Hepatocyte (in vitro differentiated cells): Measurements from ENCODE around the gene PKD1L1. TPM values are rescaled to one million over a fixed set of nuclear protein-coding genes. Genes with fewer than 3 reads are reported as not detected.

Experiments used
- DNase-seq: peaks from one replicate; pipeline ENCODE4 v3.0.0-alpha.2; 2016; ENCODE audit warnings: low spot score
- H2AFZ ChIP-seq: fragments of 200-600 bp; sonication (generic); 2 replicates; pipeline ENCODE4 v1.6.0; 2016; ENCODE audit warnings: antibody characterized with exemption, mild to moderate bottlenecking
- H3K27ac ChIP-seq: fragments of 200-600 bp; sonication (generic); 2 replicates; pipeline ENCODE4 v1.5.1; 2016; ENCODE audit warnings: mild to moderate bottlenecking
- H3K27me3 ChIP-seq: fragments of 200-600 bp; sonication (generic); 2 replicates; pipeline ENCODE4 v1.6.1; 2016
- H3K36me3 ChIP-seq: fragments of 200-600 bp; sonication (generic); replicated peaks from 2 replicates; pipeline ENCODE4 v1.5.1; 2016; ENCODE audit warnings: low read depth; ENCODE audit not compliant: insufficient read depth
- H3K4me1 ChIP-seq: fragments of 200-600 bp; sonication (generic); 2 replicates; pipeline ENCODE4 v1.5.1; 2016; ENCODE audit warnings: mild to moderate bottlenecking, moderate library complexity; ENCODE audit not compliant: insufficient read depth
- H3K4me2 ChIP-seq: fragments of 200-600 bp; sonication (generic); 2 replicates; pipeline ENCODE4 v1.6.0; 2016
- H3K4me3 ChIP-seq: fragments of 200-600 bp; sonication (generic); 2 replicates; pipeline ENCODE4 v1.5.1; 2016; ENCODE audit warnings: mild to moderate bottlenecking
- H3K79me2 ChIP-seq: fragments of 200-600 bp; sonication (generic); 2 replicates; pipeline ENCODE4 v1.6.0; 2017; ENCODE audit warnings: mild to moderate bottlenecking
- H3K9me2 ChIP-seq: fragments of 200-600 bp; sonication (generic); replicated peaks from 2 replicates; pipeline ENCODE4 v1.6.0; 2017; ENCODE audit warnings: mild to moderate bottlenecking; ENCODE audit not compliant: insufficient read depth
- H3K9me3 ChIP-seq: fragments of 200-600 bp; sonication (generic); 2 replicates; pipeline ENCODE4 v1.5.1; 2016; ENCODE audit warnings: low read depth, mild to moderate bottlenecking
- H4K20me1 ChIP-seq: fragments of 200-600 bp; sonication (generic); 2 replicates; pipeline ENCODE4 v1.6.0; 2016; ENCODE audit warnings: mild to moderate bottlenecking; ENCODE audit not compliant: insufficient read depth, poor library complexity, severe bottlenecking
- EZH2 ChIP-seq: fragments of 200-600 bp; sonication (generic); IDR thresholded peaks from 2 replicates; pipeline ENCODE4 v1.6.1; 2016; ENCODE audit warnings: antibody characterized with exemption, mild to moderate bottlenecking, borderline replicate concordance
- EZH2phosphoT487 ChIP-seq: fragments of 200-600 bp; sonication (generic); IDR thresholded peaks from one replicate; pipeline ENCODE4 v1.6.1; 2018; ENCODE audit warnings: antibody characterized with exemption, mild to moderate bottlenecking, low read depth, moderate library complexity; ENCODE audit not compliant: unreplicated experiment, severe bottlenecking
- WGBS: methylation state at CpG from one replicate; pipeline ENCODE4 v1.1.6; 2016; ENCODE audit warnings: low lambda C conversion rate; ENCODE audit errors: missing lambda C conversion rate; 5-methylcytosine and 5-hydroxymethylcytosine counted together
- polyA plus RNA-seq: library from polyadenylated mRNA; unstranded; fragments of >200 nt; fragmentation: Nextera tagmentation; extraction: Ambion mirVana; gene quantifications from 2 replicates; pipeline ENCODE4 v1.2.1, GENCODE V29; 2016
- total RNA-seq: library from RNA; depleted of rRNA; stranded (reverse); fragments of >200 nt; gene quantifications from 2 replicates; pipeline ENCODE4 v1.2.3, GENCODE V29; 2014
- TF ChIP-seq, protein P1 (sequence below): fragments of 200-600 bp; sonication (generic); IDR thresholded peaks from 2 replicates; pipeline ENCODE4 v1.5.1; 2016; ENCODE audit warnings: antibody characterized with exemption, mild to moderate bottlenecking; ENCODE audit not compliant: poor library complexity

Gene PKD1L1
- total and polyA plus RNA-seq, 2 experiments from 2014 or later, result 0.07 TPM

DNA sequence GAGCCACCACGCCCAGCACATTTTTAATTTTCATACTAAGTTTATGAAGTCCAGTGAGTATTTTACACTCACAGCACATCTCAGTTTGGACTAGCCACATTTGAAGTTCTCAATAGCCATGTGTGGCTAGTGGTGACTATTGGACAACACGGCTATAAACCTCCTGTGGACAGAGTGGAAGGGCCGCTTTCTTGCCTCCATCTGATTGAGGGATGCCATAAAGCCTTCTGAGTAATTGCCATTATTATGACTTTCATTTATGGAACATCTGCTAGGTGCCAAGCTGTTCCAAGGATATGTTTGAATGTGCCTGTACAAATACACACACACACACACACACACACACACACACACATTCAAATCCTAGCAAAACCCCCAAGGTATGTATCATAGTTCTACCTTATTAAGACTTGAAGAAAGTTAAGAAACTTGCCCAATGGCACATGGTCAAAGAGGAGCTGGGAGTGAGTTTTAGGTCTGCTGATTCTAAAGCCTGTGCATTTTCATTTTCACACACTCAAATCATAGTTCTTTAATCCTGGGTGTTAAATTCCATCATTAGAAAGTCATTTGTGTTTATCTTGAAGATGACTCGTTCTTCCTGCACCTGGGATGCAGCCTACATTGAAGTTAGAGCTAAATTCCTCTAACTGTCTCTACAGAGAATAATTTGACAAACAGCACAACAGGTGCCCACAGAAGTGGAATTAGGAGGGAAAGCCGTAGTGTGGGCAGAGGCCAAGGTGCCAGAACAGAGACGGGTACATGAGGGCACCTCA lies 143.3 kb downstream of the PKD1L1 start:
- Histone ChIP-seq H2AFZ (no peak overlapping the region), H3K9me2 (no peaks in the 10 kb centered on the region), H3K4me1 (peaks cover 29% of the 10 kb centered on the region), H3K27ac (peak overlapping the region; percentile 25), H3K27me3 (no peaks in the 10 kb centered on the region), H4K20me1 (no peaks in the 10 kb centered on the region), H3K4me3 (no peak overlapping the region), H3K36me3 (no peaks in the 10 kb centered on the region), H3K4me2 (no peak overlapping the region), H3K9me3 (no peaks in the 10 kb centered on the region), H3K79me2 (no peaks in the 10 kb centered on the region)
- TF ChIP-seq EZH2 (no peak), EZH2phosphoT487 (no peak)
- TF ChIP-seq, protein P1, sequence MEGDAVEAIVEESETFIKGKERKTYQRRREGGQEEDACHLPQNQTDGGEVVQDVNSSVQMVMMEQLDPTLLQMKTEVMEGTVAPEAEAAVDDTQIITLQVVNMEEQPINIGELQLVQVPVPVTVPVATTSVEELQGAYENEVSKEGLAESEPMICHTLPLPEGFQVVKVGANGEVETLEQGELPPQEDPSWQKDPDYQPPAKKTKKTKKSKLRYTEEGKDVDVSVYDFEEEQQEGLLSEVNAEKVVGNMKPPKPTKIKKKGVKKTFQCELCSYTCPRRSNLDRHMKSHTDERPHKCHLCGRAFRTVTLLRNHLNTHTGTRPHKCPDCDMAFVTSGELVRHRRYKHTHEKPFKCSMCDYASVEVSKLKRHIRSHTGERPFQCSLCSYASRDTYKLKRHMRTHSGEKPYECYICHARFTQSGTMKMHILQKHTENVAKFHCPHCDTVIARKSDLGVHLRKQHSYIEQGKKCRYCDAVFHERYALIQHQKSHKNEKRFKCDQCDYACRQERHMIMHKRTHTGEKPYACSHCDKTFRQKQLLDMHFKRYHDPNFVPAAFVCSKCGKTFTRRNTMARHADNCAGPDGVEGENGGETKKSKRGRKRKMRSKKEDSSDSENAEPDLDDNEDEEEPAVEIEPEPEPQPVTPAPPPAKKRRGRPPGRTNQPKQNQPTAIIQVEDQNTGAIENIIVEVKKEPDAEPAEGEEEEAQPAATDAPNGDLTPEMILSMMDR, result no peak
- no peak for DNase-seq
- 92% methylated on average over 6 of the region's 6 CpGs for WGBS

DNA sequence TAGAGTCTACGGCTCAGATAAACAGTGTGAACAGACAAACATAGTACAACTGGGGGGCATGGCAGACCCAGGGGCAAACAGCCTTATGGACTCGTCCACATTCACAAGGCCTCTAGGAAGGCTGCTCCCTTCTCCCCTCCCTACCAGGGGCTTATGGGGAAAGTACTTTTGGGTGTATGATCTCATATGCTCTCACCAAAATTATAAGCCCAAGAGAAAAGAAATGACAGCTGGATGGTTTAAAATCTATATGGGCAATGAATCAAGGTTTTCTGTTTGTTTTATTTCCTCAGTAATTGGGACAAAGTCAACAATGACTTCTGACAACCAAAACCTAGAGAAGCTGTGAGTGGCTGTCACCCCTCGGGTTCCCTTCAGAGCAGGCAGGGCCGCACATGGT lies 144.4 kb downstream of the PKD1L1 start:
- Histone ChIP-seq H3K4me3 (no peak overlapping the region), H3K27ac (peak overlapping the region; percentile 7), H3K9me2 (no peaks in the 10 kb centered on the region), H2AFZ (no peak overlapping the region), H3K4me2 (no peak overlapping the region), H3K36me3 (no peaks in the 10 kb centered on the region), H3K9me3 (no peaks in the 10 kb centered on the region), H3K79me2 (no peaks in the 10 kb centered on the region), H3K4me1 (peaks cover 29% of the 10 kb centered on the region), H3K27me3 (no peaks in the 10 kb centered on the region), H4K20me1 (no peaks in the 10 kb centered on the region)
- 76% methylated on average over 4 of the region's 4 CpGs for WGBS
- no peak for TF ChIP-seq EZH2
- TF ChIP-seq EZH2phosphoT487, result no peak
- TF ChIP-seq, protein P1, result no peak
- no peak for DNase-seq

DNA sequence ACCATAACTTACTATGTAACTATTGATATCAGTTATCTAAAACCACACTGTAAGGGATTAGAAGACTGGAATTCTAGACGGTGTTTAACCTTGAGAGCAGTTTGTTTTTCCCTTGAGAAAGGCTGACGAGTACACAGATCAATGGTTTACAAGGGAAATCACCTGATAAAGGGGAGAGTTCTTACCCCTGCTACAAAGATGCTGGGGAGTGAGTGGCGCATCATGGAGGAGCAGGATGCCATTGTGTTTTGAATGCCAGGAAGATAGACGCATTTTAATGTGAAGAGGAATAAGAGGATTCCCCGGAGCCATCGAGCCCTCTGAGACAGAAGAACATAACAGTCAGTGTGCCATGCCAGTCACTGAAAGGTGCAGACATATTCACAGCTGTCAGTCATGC lies 145.2 kb downstream of the PKD1L1 start:
- Histone ChIP-seq H3K9me2 (no peaks in the 10 kb centered on the region), H4K20me1 (no peaks in the 10 kb centered on the region), H3K27me3 (no peaks in the 10 kb centered on the region), H3K4me2 (no peak overlapping the region), H3K36me3 (no peaks in the 10 kb centered on the region), H2AFZ (no peak overlapping the region), H3K4me1 (peaks cover 29% of the 10 kb centered on the region), H3K4me3 (no peak overlapping the region), H3K9me3 (no peaks in the 10 kb centered on the region), H3K79me2 (no peaks in the 10 kb centered on the region), H3K27ac (peak overlapping the region; percentile 7)
- DNase-seq, result no peak
- TF ChIP-seq EZH2, result no peak
- TF ChIP-seq, protein P1, result no peak
- no peak for TF ChIP-seq EZH2phosphoT487
- 65% methylated on average over 6 of the region's 6 CpGs for WGBS
